Measurements from ENCODE around the gene SHB.

DNA sequence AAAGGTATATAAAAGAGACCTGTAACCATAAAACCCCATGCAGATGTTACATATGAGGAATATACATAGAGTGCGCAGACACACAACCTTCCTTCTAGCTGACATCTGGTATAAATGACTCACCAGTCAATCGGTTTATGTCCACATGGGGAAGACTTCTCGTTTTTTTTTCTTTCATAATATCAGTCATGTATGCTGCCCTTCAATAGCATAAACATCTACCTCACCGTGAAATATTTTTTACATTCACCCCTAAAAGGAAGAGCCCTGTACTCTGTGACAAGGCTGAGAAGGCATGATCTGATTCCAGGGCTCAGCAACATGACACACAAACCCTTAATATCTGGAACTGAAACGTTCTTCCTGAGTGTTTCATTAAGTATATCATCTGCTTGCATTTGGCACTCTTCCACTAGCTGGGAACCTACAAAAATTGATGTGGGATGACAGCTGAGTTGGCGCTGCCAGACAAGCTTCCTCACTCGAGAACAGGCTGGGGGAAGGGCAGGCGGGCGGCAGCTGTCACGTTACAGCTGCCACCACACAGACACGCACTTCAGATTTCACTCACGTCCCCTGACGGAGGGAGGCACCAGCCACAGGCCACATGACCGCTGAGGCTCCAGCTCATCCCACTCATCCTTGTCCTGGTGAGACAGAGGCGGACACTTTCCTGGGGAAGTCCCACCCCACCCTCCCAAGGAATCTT lies 74.2 kb downstream of the SHB start:
- no peak for TF ChIP-seq POLR2A (IDR thresholded peaks at IDR 0.05)
- TF ChIP-seq, protein P1, sequence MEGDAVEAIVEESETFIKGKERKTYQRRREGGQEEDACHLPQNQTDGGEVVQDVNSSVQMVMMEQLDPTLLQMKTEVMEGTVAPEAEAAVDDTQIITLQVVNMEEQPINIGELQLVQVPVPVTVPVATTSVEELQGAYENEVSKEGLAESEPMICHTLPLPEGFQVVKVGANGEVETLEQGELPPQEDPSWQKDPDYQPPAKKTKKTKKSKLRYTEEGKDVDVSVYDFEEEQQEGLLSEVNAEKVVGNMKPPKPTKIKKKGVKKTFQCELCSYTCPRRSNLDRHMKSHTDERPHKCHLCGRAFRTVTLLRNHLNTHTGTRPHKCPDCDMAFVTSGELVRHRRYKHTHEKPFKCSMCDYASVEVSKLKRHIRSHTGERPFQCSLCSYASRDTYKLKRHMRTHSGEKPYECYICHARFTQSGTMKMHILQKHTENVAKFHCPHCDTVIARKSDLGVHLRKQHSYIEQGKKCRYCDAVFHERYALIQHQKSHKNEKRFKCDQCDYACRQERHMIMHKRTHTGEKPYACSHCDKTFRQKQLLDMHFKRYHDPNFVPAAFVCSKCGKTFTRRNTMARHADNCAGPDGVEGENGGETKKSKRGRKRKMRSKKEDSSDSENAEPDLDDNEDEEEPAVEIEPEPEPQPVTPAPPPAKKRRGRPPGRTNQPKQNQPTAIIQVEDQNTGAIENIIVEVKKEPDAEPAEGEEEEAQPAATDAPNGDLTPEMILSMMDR (IDR thresholded peaks at IDR 0.05 in 8 of 11, conservative IDR thresholded peaks at IDR 0.05 in 3 of 11): no peak
